Spleen (tissue), 11 donors: Measurements from ENCODE around the gene PVR. TPM values are rescaled to one million over a fixed set of nuclear protein-coding genes. Genes with fewer than 3 reads are reported as not detected.
A peak's percentile ranks its signal among the peaks of the same experiment; 100 is the strongest.

ENCODE experiments used
- DNase-seq: peaks from one replicate; pipeline ENCODE4 v3.0.0-alpha.2; 2020
- H3K27ac ChIP-seq, 8 donors: fragments of 200-600 bp; sonication (generic) in 7 of 8; 1 replicate in 4 of 8; 2 replicates in 4 of 8; pipeline versions ENCODE4 v1.5.0 to v1.8.0; 2016 to 2021; ENCODE audit warnings: inconsistent platforms in 4 of 8, mild to moderate bottlenecking in 4 of 8, moderate library complexity in 1 of 8
- H3K27me3 ChIP-seq, 7 donors: fragments of 200-600 bp; sonication (generic) in 6 of 7; replicated peaks in 1 of 7; 1 replicate in 4 of 7; 2 replicates in 3 of 7; pipeline versions ENCODE4 v1.5.0 to v1.8.0; 2016 to 2021; ENCODE audit warnings: inconsistent platforms in 3 of 7, mild to moderate bottlenecking in 1 of 7
- H3K36me3 ChIP-seq, 6 donors: fragments of 200-600 bp; sonication (generic) in 5 of 6; 1 replicate in 4 of 6; 2 replicates in 2 of 6; pipeline versions ENCODE4 v1.5.0 to v1.8.0; 2016 to 2021; ENCODE audit warnings: inconsistent platforms in 2 of 6
- H3K4me1 ChIP-seq, 6 donors: fragments of 200-600 bp; sonication (generic) in 5 of 6; 1 replicate in 3 of 6; 2 replicates in 3 of 6; pipeline versions ENCODE4 v1.5.0 to v1.8.0; 2016 to 2021; ENCODE audit warnings: inconsistent platforms in 3 of 6
- H3K4me3 ChIP-seq, 8 donors: fragments of 200-600 bp; sonication (generic) in 7 of 8; 1 replicate in 4 of 8; 2 replicates in 4 of 8; pipeline versions ENCODE4 v1.5.0 to v1.8.0; 2016 to 2021; ENCODE audit warnings: inconsistent platforms in 4 of 8, mild to moderate bottlenecking in 4 of 8, moderate library complexity in 2 of 8
- H3K9me3 ChIP-seq, 8 donors: fragments of 200-600 bp; sonication (generic) in 7 of 8; 1 replicate in 4 of 8; 2 replicates in 4 of 8; pipeline versions ENCODE4 v1.5.0 to v1.8.0; 2016 to 2021; ENCODE audit warnings: inconsistent platforms in 4 of 8
- CTCF ChIP-seq, 11 experiments: fragments of 200-600 bp in 7 of 11; fragments of 450-650 bp in 4 of 11; sonication (generic) in 4 of 11; IDR thresholded peaks in 8 of 11; conservative IDR thresholded peaks in 3 of 11; 1 replicate in 7 of 11; 2 replicates in 4 of 11; pipeline versions ENCODE4 v1.4.0 to v1.8.0; 2016 to 2021; ENCODE audit warnings: antibody characterized with exemption in 11 of 11, inconsistent platforms in 4 of 11, mild to moderate bottlenecking in 1 of 11
- POLR2A ChIP-seq, 3 donors: fragments of 450-650 bp; IDR thresholded peaks; one replicate each; pipeline ENCODE4 v1.5.1; 2017; ENCODE audit warnings: antibody characterized with exemption in 3 of 3, mild to moderate bottlenecking in 1 of 3
- POLR2AphosphoS5 ChIP-seq, 3 donors: sonication (generic); formaldehyde crosslinking; IDR thresholded peaks; one replicate each; pipeline ENCODE4 v1.5.1; 2017; ENCODE audit warnings: antibody characterized with exemption in 3 of 3
- WGBS, 5 donors: extraction: QIAGEN DNeasy Blood & Tissue Kit in 3 of 5; methylation state at CpG; one replicate each; pipeline versions ENCODE4 v1.1.5 to v1.1.7; 2013 to 2018; 5-methylcytosine and 5-hydroxymethylcytosine counted together
- intact Hi-C: fragments of 100-400 bp; cut with DNase I; formaldehyde crosslinking; loops from one replicate; pipeline ENCODE4 v1.15.0; 2023; ENCODE audit warnings: low total_unique reads
- polyA plus RNA-seq, 3 donors: library from polyadenylated mRNA; stranded (reverse); fragments of 200-250 nt; gene quantifications; one replicate each; pipeline ENCODE4 v1.2.1, GENCODE V29; 2013
- total RNA-seq, 7 donors: library from RNA; depleted of rRNA in 3 of 7; stranded (reverse); fragments of >200 nt in 3 of 7; fragmentation: NEBNext Ultra II Directional in 4 of 7; extraction: Animal tissue kit (Norgen Biotek cat#: 25700) in 4 of 7; gene quantifications; one replicate each; pipeline versions ENCODE4 v1.1.0 to v1.2.1, GENCODE V29; 2016 to 2021
- donor health status: healthy with polysubstance abuse.
- donor health status: DM: no; HTN: no; CAD: no; lungs with moderate emphysema.
- donor health status: DM: no; HTN: no; CAD: no.
- donor health status: Bipolar disorder and iron deficiency.
- donor health status: healthy.
- donor health status: DM: no; HTN: no; CAD: no.
- donor health status: DM: yes; HTN: yes; CAD: no.

PVR gene
- total and polyA plus RNA-seq, 10 donors = 2.0 to 18.4 (median 12.8) TPM

DNA sequence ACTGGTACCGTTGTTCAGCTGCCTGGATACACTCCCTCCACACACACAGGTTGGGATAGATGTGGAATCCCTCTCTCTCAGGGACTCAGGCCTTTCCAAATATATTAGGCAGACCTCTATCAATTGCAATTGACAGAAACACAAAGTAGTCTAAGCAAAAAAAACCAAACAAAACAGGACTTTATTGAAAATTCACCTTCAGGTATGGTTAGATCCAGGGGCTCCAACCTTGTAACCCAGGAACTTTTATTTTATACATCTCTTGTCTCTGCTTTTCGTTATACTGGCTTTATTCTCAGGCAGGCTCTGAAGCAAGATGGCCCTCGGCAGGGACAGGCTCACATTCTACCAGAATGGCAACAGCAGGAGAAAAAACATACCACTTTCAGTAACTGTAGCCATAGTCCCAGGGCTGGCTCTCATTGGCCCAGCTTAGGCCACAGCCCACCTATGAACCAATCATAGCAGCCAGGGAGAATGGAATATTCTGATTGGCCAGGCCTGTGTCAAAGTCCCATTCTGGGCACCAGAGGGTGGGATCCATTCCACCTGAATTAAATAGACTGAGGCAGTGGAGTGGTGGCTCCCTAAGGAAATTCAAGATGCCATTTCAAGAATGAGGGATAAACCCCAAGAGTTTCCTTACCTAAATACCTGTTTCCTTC, 14.5 kb downstream of the PVR start:
- intact Hi-C loops = no loop called here
- 91 to 95% (median 92%) methylated on average over 3 of the region's 3 CpGs for WGBS, 5 donors
- no peak for TF ChIP-seq CTCF (IDR thresholded peaks at IDR 0.05 in 8 of 11, conservative IDR thresholded peaks at IDR 0.05 in 3 of 11)
- Histone ChIP-seq H3K27me3 (no peaks in the 10 kb centered on the region), H3K27ac (no peak overlapping the region), H3K4me3 (no peak overlapping the region), H3K9me3 (no peaks in the 10 kb centered on the region), H3K4me1 (peaks cover 2 to 25% (median 15%) of the 10 kb centered on the region in 6 donors), H3K36me3 (peaks cover 0 to 89% (median 10%) of the 10 kb centered on the region in 6 donors)
- DNase-seq = no peak

- H3K27me3 ChIP-seq = no peaks in the 10 kb centered on the region
- no peaks in the 10 kb centered on the region for H3K9me3 ChIP-seq
- peaks cover 0 to 80% (median 9%) of the 10 kb centered on the region in 6 donors for H3K36me3 ChIP-seq
- 88 to 95% (median 92%) methylated on average over 2 to 4 of the region's 4 CpGs for WGBS, 5 donors
- no peak overlapping the region for H3K4me3 ChIP-seq
- intact Hi-C loops = no loop called here
- no peak for DNase-seq
- no peak overlapping the region for H3K27ac ChIP-seq
- H3K4me1 ChIP-seq = peaks cover 0 to 16% (median 6%) of the 10 kb centered on the region in 6 donors
- TF ChIP-seq CTCF (IDR thresholded peaks at IDR 0.05 in 8 of 11, conservative IDR thresholded peaks at IDR 0.05 in 3 of 11) = no peak
- no peak for TF ChIP-seq POLR2AphosphoS5 (IDR thresholded peaks at IDR 0.05)
- TF ChIP-seq POLR2A (IDR thresholded peaks at IDR 0.05) = no peak
Measured at GRCh38 chr19:44660081-44660480, 16.4 kb downstream of the PVR start.

- intact Hi-C loops = no loop called here
- Histone ChIP-seq H3K27ac (no peak overlapping the region), H3K4me3 (no peak overlapping the region), H3K9me3 (no peaks in the 10 kb centered on the region), H3K27me3 (no peaks in the 10 kb centered on the region), H3K4me1 (peaks cover 0 to 16% (median 6%) of the 10 kb centered on the region in 6 donors), H3K36me3 (peaks cover 0 to 69% (median 9%) of the 10 kb centered on the region in 6 donors)
- WGBS, 5 donors = 73 to 92% (median 89%) methylated on average over 11 of the region's 11 CpGs
- no peak for DNase-seq
- TF ChIP-seq CTCF (IDR thresholded peaks at IDR 0.05 in 8 of 11, conservative IDR thresholded peaks at IDR 0.05 in 3 of 11) (no peak), POLR2AphosphoS5 (IDR thresholded peaks at IDR 0.05) (no peak), POLR2A (IDR thresholded peaks at IDR 0.05) (no peak)
Measured at GRCh38 chr19:44661205-44661604, 17.5 kb downstream of the PVR start.

DNA sequence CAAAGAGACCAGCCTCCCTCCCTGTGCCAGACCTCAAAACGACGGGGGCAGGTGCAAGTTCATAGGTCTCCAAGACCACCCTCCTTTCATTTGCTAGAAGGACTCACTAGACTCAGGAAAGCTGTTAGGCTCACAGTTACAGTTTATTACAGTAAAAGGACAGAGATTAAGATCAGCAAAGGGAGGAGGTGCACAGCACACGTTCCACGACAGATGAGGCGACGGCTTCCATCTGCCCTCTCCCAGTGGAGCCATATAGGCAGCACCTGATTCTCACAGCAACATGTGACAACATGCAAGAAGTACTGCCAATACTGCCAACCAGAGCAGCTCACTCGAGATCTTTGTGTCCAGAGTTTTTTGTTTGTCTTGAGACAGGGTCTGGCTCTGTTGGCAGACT, 18.2 kb downstream of the PVR start:
- Histone ChIP-seq H3K4me1 (peaks cover 0 to 16% (median 6%) of the 10 kb centered on the region in 6 donors), H3K4me3 (no peak overlapping the region), H3K27ac (peak overlapping the region in 3 of 8 donors; percentile 3 to 30 (median 18)), H3K36me3 (peaks cover 0 to 62% (median 9%) of the 10 kb centered on the region in 6 donors), H3K9me3 (no peaks in the 10 kb centered on the region), H3K27me3 (no peaks in the 10 kb centered on the region)
- no peak for DNase-seq
- intact Hi-C loops = no loop called here
- WGBS, 5 donors = 82 to 86% (median 86%) methylated on average over 7 of the region's 7 CpGs
- no peak for TF ChIP-seq POLR2AphosphoS5 (IDR thresholded peaks at IDR 0.05)
- no peak for TF ChIP-seq CTCF (IDR thresholded peaks at IDR 0.05 in 8 of 11, conservative IDR thresholded peaks at IDR 0.05 in 3 of 11)
- no peak for TF ChIP-seq POLR2A (IDR thresholded peaks at IDR 0.05)
